Neural cell (in vitro differentiated cells): ENCODE measurements around the gene MGLL. TPM values are rescaled to one million over a fixed set of nuclear protein-coding genes. Genes with fewer than 3 reads are reported as not detected.

Experiments used
- H2AFZ ChIP-seq: fragments of 200-600, 300-800 bp; sonication (generic), shearing (Covaris generic); 2 replicates; pipeline ENCODE4 v1.6.0; 2014; ENCODE audit warnings: low read depth, mild to moderate bottlenecking, antibody characterized with exemption, low read length, moderate library complexity
- H3F3A ChIP-seq: fragments of 200-600 bp; shearing (Covaris generic); 2 replicates; pipeline ENCODE4 v1.6.1; 2016; ENCODE audit warnings: mild to moderate bottlenecking, moderate library complexity, mixed read lengths, antibody characterized with exemption, low read length; ENCODE audit not compliant: insufficient read depth, poor library complexity, severe bottlenecking
- H3K27ac ChIP-seq: fragments of 200-600, 300-800 bp; sonication (generic), shearing (Covaris generic); 2 replicates; pipeline ENCODE4 v1.5.1; 2014; ENCODE audit warnings: mild to moderate bottlenecking, low read length, moderate library complexity
- H3K27me3 ChIP-seq: fragments of 300-800, 200-600 bp; sonication (generic), shearing (Covaris generic); 2 replicates; pipeline ENCODE4 v1.6.0; 2014; ENCODE audit warnings: mild to moderate bottlenecking, low read depth, low read length, moderate library complexity; ENCODE audit not compliant: insufficient read depth
- H3K36me3 ChIP-seq: fragments of 300-800, 200-600 bp; sonication (generic), shearing (Covaris generic); 2 replicates; pipeline ENCODE4 v1.5.1; 2014; ENCODE audit warnings: mild to moderate bottlenecking, antibody characterized with exemption, low read length, moderate library complexity; ENCODE audit not compliant: insufficient read depth
- H3K4me2 ChIP-seq: fragments of 300-800, 200-600 bp; sonication (generic), shearing (Covaris generic); 2 replicates; pipeline ENCODE4 v1.6.0; 2014; ENCODE audit warnings: mild to moderate bottlenecking, low read length
- H3K4me3 ChIP-seq: fragments of 300-800, 200-600 bp; sonication (generic), shearing (Covaris generic); 2 replicates; pipeline ENCODE4 v1.5.1; 2014; ENCODE audit warnings: mild to moderate bottlenecking, low read length, moderate library complexity
- H3K79me2 ChIP-seq: fragments of 200-600 bp; shearing (Covaris generic); replicated peaks from 2 replicates; pipeline ENCODE4 v1.6.0; 2014; ENCODE audit warnings: mild to moderate bottlenecking, low read length, moderate library complexity; ENCODE audit not compliant: insufficient read depth
- H3K9ac ChIP-seq: fragments of 300-800, 200-600 bp; sonication (generic), shearing (Covaris generic); 2 replicates; pipeline ENCODE4 v1.6.1; 2016; ENCODE audit warnings: mild to moderate bottlenecking, low read length, mixed read lengths
- H3K9me2 ChIP-seq: fragments of 200-600 bp; shearing (Covaris generic); 2 replicates; pipeline ENCODE4 v1.6.1; 2016; ENCODE audit warnings: mild to moderate bottlenecking, low read length, mixed read lengths; ENCODE audit not compliant: insufficient read depth
- H3K9me3 ChIP-seq: fragments of 200-600, 300-800 bp; sonication (generic), shearing (Covaris generic); 2 replicates; pipeline ENCODE4 v1.6.1; 2016; ENCODE audit warnings: mild to moderate bottlenecking, mixed run types, low read length, moderate library complexity, mixed read lengths
- H4K20me1 ChIP-seq: fragments of 200-600 bp; shearing (Covaris generic); 2 replicates; pipeline ENCODE4 v1.6.1; 2016; ENCODE audit warnings: mild to moderate bottlenecking, mixed run types; ENCODE audit not compliant: insufficient read depth
- EP300 ChIP-seq: fragments of 450-650 bp; conservative IDR thresholded peaks from 2 replicates; pipeline ENCODE4 v1.6.1; 2014; ENCODE audit warnings: antibody characterized with exemption, mild to moderate bottlenecking, moderate library complexity; ENCODE audit not compliant: poor library complexity, severe bottlenecking
- EZH2 ChIP-seq: fragments of 200-600, 300-800 bp; shearing (Covaris generic), sonication (generic); IDR thresholded peaks from 2 replicates; pipeline ENCODE4 v1.6.1; 2014; ENCODE audit warnings: antibody characterized with exemption, low read length, borderline replicate concordance, mild to moderate bottlenecking; ENCODE audit not compliant: insufficient read depth, poor library complexity, severe bottlenecking
- MXI1 ChIP-seq: fragments of 450-650 bp; conservative IDR thresholded peaks from 2 replicates; pipeline ENCODE4 v1.6.1; 2014; ENCODE audit warnings: antibody characterized with exemption, mild to moderate bottlenecking; ENCODE audit not compliant: poor library complexity, severe bottlenecking
- POLR2AphosphoS5 ChIP-seq: IDR thresholded peaks from 2 replicates; pipeline ENCODE4 v1.6.1; 2012
- RAD21 ChIP-seq: fragments of 450-650 bp; conservative IDR thresholded peaks from 2 replicates; pipeline ENCODE4 v1.6.1; 2014; ENCODE audit warnings: antibody characterized with exemption, mild to moderate bottlenecking, moderate library complexity
- SMC3 ChIP-seq: fragments of 450-650 bp; conservative IDR thresholded peaks from 2 replicates; pipeline ENCODE4 v1.6.1; 2014; ENCODE audit warnings: antibody characterized with exemption, mild to moderate bottlenecking, moderate library complexity; ENCODE audit not compliant: poor library complexity
- TAF1 ChIP-seq: IDR thresholded peaks from 2 replicates; pipeline ENCODE4 v1.6.1; 2012; ENCODE audit warnings: low read depth
- polyA plus RNA-seq: library from polyadenylated mRNA; depleted of rRNA; stranded (reverse); fragments of >200 nt; gene quantifications from 2 replicates; pipeline ENCODE4 v1.2.3, GENCODE V29; 2014
- TF ChIP-seq, protein P1 (sequence below): fragments of 450-650 bp; IDR thresholded peaks from 2 replicates; pipeline ENCODE4 v1.5.1; 2014; ENCODE audit warnings: antibody characterized with exemption, mild to moderate bottlenecking, moderate library complexity; ENCODE audit not compliant: poor library complexity, severe bottlenecking
- TF ChIP-seq, protein P2 (sequence below): IDR thresholded peaks from 2 replicates; pipeline ENCODE4 v1.6.1; 2012; ENCODE audit warnings: borderline replicate concordance

MGLL gene
- polyA plus RNA-seq, 1 donor from 2014 or later, result 2.0 TPM

DNA sequence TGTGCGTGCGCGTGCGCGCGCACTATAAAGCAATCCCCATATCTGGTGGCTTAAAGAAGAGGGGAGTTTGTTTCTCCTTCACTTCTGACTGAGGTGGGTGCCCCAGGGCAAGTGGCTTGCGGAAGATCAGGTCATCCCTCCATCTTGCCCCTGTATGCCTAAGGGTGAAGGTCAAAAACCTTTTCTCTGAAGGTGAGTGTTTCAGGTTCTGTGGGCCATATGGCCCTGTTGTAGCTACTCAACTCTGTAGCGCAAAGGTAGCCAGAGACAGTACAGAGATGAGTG lies 144.1 kb downstream of the MGLL start:
- H3K9me3 ChIP-seq, result no peaks in the 10 kb centered on the region
- no peaks in the 10 kb centered on the region for H3K36me3 ChIP-seq
- H3K79me2 ChIP-seq, result no peaks in the 10 kb centered on the region
- H3K4me3 ChIP-seq, result no peak overlapping the region
- H4K20me1 ChIP-seq, result no peaks in the 10 kb centered on the region
- no peak overlapping the region for H3K4me2 ChIP-seq
- H3K9ac ChIP-seq, result no peak overlapping the region
- no peak overlapping the region for H3K27ac ChIP-seq
- no peak overlapping the region for H2AFZ ChIP-seq
- H3K9me2 ChIP-seq, result no peaks in the 10 kb centered on the region
- no peaks in the 10 kb centered on the region for H3F3A ChIP-seq
- H3K27me3 ChIP-seq, result no peaks in the 10 kb centered on the region
- TF ChIP-seq, protein P1, sequence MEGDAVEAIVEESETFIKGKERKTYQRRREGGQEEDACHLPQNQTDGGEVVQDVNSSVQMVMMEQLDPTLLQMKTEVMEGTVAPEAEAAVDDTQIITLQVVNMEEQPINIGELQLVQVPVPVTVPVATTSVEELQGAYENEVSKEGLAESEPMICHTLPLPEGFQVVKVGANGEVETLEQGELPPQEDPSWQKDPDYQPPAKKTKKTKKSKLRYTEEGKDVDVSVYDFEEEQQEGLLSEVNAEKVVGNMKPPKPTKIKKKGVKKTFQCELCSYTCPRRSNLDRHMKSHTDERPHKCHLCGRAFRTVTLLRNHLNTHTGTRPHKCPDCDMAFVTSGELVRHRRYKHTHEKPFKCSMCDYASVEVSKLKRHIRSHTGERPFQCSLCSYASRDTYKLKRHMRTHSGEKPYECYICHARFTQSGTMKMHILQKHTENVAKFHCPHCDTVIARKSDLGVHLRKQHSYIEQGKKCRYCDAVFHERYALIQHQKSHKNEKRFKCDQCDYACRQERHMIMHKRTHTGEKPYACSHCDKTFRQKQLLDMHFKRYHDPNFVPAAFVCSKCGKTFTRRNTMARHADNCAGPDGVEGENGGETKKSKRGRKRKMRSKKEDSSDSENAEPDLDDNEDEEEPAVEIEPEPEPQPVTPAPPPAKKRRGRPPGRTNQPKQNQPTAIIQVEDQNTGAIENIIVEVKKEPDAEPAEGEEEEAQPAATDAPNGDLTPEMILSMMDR, result no peak
- TF ChIP-seq TAF1, result no peak
- no peak for TF ChIP-seq EP300
- TF ChIP-seq MXI1, result no peak
- no peak for TF ChIP-seq SMC3
- no peak for TF ChIP-seq RAD21

DNA sequence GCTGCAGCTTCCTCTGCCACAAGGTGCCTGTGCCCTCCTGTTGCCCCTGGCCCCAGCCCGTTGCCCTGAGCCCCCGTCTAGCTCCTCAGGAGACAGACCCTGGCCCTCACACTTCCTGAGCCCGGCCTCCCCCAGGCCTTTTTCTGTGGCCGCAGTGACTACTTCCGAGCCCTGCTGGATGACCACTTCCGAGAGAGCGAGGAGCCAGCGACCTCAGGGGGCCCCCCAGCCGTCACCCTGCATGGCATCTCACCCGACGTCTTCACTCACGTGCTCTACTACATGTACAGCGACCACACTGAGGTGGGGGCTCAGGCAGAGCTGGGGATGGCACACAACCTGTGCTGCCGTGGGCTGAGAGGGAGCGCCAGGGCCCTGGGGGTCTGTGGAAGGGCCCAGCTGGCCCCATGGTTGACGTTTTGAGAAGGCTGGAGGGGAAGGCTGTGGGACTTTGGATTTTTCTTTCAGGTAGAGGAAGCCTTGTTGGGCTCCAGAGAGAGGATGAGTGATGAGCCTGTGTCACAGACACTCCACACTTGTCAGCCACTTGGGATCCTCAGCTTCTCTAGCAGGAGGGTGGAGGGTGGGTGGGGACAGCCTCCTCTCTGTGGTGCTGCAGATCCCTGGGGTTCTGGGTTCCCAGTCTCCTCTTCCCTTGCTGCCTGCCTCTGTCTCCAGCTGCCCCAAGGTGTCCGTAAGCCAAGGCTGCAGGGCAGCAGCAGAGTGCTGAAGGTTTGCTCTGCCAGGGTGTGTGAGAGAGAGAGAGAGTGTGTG lies 144.6 kb downstream of the MGLL start:
- no peak overlapping the region for H3K4me3 ChIP-seq
- H3F3A ChIP-seq, result no peaks in the 10 kb centered on the region
- H4K20me1 ChIP-seq, result no peaks in the 10 kb centered on the region
- H2AFZ ChIP-seq, result no peak overlapping the region
- H3K36me3 ChIP-seq, result no peaks in the 10 kb centered on the region
- no peak overlapping the region for H3K27ac ChIP-seq
- no peaks in the 10 kb centered on the region for H3K9me2 ChIP-seq
- H3K9me3 ChIP-seq, result no peaks in the 10 kb centered on the region
- no peaks in the 10 kb centered on the region for H3K79me2 ChIP-seq
- no peak overlapping the region for H3K9ac ChIP-seq
- H3K4me2 ChIP-seq, result no peak overlapping the region
- TF ChIP-seq, protein P1, result no peak
- no peaks in the 10 kb centered on the region for H3K27me3 ChIP-seq

DNA sequence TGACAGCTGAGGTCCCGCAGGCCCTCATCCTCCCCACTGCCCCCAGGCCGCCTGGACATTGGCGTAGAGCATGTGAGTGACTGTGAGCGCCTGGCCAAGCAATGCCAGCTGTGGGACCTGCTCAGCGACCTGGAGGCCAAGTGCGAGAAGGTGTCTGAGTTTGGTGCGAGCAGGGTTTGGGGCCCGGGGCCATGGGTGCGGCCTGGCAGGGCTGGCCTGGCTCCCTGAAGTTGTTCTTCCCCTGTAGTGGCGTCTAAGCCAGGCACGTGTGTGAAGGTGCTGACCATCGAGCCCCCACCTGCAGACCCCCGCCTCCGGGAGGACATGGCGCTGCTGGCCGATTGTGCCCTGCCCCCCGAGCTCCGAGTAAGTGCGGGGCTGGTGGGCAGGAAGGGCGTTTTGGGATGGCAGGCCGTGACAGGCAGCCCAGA lies 145.4 kb downstream of the MGLL start:
- no peaks in the 10 kb centered on the region for H3K9me3 ChIP-seq
- no peaks in the 10 kb centered on the region for H3F3A ChIP-seq
- TF ChIP-seq MXI1 (no peak), SMC3 (no peak), EZH2 (no peak), POLR2AphosphoS5 (no peak), TAF1 (no peak), EP300 (no peak), RAD21 (no peak)
- TF ChIP-seq, protein P1, result no peak
- TF ChIP-seq, protein P2, sequence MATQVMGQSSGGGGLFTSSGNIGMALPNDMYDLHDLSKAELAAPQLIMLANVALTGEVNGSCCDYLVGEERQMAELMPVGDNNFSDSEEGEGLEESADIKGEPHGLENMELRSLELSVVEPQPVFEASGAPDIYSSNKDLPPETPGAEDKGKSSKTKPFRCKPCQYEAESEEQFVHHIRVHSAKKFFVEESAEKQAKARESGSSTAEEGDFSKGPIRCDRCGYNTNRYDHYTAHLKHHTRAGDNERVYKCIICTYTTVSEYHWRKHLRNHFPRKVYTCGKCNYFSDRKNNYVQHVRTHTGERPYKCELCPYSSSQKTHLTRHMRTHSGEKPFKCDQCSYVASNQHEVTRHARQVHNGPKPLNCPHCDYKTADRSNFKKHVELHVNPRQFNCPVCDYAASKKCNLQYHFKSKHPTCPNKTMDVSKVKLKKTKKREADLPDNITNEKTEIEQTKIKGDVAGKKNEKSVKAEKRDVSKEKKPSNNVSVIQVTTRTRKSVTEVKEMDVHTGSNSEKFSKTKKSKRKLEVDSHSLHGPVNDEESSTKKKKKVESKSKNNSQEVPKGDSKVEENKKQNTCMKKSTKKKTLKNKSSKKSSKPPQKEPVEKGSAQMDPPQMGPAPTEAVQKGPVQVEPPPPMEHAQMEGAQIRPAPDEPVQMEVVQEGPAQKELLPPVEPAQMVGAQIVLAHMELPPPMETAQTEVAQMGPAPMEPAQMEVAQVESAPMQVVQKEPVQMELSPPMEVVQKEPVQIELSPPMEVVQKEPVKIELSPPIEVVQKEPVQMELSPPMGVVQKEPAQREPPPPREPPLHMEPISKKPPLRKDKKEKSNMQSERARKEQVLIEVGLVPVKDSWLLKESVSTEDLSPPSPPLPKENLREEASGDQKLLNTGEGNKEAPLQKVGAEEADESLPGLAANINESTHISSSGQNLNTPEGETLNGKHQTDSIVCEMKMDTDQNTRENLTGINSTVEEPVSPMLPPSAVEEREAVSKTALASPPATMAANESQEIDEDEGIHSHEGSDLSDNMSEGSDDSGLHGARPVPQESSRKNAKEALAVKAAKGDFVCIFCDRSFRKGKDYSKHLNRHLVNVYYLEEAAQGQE, result no peak
- H4K20me1 ChIP-seq, result no peaks in the 10 kb centered on the region
- H3K9ac ChIP-seq, result no peak overlapping the region
- no peak overlapping the region for H3K4me2 ChIP-seq
- H3K36me3 ChIP-seq, result no peaks in the 10 kb centered on the region
- no peaks in the 10 kb centered on the region for H3K79me2 ChIP-seq
- no peak overlapping the region for H3K27ac ChIP-seq
- H2AFZ ChIP-seq, result no peak overlapping the region
- H3K27me3 ChIP-seq, result no peaks in the 10 kb centered on the region
- H3K9me2 ChIP-seq, result no peaks in the 10 kb centered on the region
- no peak overlapping the region for H3K4me3 ChIP-seq
